Measurements from ENCODE around the gene WNT16. TPM values are rescaled to one million over a fixed set of nuclear protein-coding genes. Genes with fewer than 3 reads are reported as not detected.
"Not testable (repeated sequence)": the region's sequence is repeated elsewhere in the genome, so short reads cannot be mapped to it uniquely, and the experiment has no call there.

WNT16 gene
- total RNA-seq, 1 experiment from 2014 or later: 0.06 TPM

DNA sequence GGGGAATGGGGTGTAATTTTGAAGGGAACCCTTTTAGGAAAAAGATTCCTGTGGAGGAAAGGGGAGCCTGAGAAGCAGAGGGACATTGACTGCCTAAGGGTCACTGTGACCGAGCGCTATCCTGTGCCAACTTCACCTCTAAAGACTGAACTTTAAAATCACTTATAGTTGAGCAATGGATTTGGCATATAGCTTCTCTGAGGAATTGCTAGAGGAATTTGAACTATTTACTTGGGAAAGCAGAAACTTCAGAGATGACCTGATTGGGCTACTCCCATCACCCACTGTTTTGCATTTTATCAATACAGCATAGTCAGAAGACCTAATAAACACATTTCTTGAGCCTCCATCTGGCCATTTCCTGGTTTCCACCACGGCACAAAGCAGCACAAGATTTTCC is 23.7 kb upstream of the WNT16 start:
- no peak for DNase-seq (ENCODE audit: low read depth)

DNA sequence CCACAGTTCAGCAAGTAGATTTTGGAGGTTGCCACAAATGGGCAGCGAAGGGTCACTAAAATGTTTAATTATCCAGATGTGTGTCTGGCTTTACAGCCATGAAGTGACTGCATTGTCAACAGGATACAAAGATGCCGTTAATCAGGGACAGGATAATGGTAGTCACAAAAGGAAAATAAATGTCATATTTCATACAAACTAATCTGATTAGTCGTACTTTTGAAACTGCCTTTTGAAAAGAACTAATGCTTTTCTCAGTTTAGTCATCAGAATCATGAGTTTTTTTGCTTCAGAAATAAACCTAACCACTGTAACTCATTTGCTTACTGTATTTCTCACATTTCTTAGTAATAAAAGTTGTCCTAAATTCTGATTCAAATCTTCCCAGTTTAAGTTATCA is 22.2 kb upstream of the WNT16 start:
- DNase-seq (ENCODE audit: low read depth): no peak

DNA sequence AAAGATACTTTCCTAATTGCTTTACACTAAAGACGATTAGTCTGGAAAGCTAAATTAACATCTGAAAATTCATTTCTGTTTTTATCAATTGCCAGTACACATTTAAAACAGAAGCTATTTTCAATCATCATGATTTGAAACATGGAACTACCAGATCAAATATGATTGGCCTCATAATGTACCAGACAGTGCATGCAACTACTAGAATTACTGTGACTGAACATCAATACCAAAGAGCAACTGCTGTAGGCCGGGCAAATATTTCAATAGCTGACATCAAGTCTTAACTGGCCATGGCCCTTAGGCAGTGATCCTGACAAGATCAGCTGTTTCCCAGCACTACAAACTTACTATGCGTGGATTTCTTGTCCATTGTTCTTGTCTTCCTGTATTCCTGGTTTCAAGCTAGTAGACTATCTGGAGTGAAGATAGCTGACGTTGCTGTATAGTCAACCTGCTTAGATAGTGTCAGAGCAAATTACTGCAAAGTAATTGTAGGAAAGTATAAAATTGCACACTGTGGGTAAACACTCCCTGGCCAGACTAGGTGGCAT is 21.7 kb upstream of the WNT16 start:
- no peak for DNase-seq (ENCODE audit: low read depth)

DNA sequence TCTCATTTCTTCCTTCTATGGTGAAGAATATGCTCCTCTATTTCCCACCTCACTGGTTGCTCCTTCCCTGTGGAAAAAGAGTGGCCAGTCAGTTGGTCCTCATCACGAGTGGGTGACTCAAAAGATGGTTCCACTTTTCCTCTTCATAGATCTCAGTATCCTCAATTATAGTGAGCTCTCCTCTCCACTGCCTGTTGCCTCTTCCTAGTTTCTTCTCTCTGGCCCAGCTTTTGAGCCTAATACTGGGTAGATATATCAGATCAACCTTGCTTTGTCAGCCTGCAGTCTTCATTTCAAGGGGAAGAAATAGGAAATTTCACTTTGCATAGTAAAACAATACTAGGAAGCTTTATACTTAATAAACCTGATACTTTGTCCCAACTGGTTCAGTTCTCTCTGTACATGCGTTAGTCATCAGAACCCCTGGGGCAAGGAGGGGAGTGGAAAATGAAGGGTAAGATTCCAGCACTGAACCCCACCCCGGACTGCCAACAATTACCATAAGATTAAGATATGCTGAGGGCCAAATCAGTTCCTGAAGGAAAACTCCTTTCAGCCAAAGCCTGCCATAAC is 15.5 kb upstream of the WNT16 start:
- peak; percentile 72 for DNase-seq (ENCODE audit: low read depth)

DNA sequence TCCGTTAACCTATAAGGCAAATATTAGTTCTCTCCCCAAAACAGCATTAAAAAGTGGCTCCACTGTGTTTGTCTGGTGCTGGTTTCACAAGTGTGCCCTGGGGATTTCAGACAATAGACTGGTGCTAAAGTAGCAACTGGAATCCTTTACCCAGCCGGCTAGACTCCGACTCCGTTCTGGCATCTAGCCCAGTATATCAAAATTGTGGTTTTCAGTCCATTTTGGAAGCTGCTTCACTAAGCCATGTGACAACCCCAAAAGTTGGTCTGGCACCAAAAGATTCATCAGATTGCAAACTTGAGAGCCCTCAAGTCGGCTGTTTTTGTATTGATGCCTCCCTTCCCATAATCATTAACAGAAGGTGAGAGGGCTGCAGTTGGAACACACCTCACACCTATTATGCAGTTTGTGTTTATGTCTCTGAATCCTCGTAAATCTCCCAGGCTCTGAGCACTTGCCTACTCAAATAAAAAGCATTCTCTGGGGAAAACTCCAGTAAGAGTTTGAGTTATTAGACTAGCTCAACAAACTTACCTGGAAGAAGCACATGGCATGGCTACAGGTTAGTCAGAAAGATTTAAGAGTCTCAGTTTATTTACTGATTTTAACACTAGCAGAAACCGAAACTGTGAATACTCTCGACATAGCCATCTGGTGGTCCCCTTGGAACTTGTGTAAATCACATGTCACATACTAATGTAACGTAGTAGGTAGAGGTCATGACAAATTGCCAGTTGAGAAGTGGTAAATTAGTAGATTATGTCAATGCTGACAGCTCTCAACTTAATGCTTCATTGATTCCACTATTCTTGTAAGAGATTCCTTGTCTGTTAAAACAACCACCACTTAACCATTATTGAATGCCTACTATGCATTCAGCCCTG is 14.8 kb upstream of the WNT16 start:
- peak; percentile 93 for DNase-seq (ENCODE audit: low read depth)

DNA sequence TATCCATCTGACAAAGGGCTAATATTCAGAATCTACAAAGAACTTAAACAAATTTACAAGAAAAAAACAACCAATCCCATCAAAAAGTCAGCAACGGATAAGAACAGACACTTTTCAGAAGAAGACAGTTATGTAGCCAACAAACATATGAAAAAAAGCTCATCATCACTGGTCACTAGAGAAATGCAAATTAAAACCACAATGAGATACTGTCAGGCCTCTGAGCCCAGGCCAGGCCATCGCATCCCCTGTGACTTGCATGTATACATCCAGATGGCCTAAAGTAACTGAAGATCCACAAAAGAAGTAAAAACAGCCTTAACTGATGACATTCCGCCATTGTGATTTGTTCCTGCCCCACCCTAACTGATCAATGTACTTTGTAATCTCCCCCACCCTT is 13.6 kb upstream of the WNT16 start:
- DNase-seq (ENCODE audit: low read depth): not testable (repeated sequence)

DNA sequence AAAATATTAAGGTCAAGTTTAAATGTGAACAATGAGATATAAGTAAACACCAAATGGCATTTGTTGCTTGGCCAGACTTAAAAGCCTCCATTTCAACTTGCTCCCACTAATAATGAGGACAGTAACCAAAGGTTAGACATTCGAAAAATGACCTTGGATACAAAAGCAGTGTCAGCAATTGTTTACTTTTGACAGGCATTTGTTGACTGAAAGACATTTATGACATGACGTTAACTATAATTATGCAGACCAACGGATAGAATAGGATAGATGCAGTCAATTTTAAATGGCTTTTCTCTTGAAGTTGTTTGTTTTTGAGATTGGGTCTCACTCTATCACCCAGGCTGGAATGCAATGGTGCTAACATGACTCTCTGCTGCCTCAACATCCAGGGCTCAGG is 6.3 kb upstream of the WNT16 start:
- DNase-seq (ENCODE audit: low read depth): no peak

DNA sequence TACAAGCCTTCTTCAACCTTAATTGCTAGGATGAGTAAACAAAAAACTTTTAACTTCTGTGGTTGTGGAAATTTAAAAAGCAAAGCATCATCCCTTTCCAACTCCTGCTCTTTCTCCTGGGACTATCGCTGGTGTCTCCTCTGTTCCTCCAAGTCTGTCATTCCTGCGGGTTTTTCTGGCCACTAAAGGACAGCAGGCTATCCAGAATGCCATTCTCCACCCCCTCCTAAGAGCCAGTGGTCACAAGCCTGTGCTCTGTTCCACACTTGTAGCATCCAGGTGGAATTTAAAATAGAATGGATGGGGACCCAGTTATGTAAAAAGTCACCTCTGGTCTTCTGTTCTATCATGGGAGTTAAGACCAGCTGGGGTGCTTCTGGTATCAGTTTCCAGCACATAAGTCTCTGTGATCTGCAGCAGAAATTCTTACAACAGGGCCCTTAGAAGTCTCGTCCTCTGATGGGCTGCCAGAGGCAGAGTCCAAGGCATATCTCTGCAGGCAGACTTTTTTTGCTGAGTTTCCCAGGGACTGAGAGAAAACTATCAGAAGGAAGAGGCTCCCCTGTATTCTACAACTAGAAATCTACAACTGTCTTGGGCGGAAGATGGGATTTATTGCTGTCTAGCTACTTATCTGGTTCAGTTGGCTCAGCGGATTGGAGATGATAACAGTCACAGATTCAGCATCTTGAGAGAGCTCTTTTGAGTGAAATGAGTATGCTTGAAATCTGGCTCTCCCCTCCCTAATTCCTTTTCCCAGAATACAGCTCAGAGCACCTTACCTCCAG is 5.1 kb upstream of the WNT16 start:
- peak; percentile 36 for DNase-seq (ENCODE audit: low read depth)

DNA sequence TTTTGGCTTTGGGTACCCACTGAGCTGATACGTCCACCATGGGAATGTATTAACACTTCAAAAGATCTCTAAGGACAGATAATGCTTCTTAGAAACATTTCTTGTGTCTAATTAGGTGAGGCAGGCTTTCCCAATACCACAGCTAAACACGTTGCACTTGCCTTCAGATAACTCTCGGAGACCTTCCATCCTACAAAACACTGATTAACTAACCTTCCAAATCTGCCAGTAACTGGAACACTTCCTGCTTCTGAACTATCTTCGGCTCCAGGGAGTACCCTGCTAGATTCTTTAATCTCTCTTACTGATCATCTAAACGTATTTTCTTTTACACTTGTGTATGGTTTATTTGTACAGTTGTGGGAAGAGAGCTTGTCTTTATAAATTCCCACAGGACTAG is 1.1 kb upstream of the WNT16 start:
- DNase-seq (ENCODE audit: low read depth): no peak

DNA sequence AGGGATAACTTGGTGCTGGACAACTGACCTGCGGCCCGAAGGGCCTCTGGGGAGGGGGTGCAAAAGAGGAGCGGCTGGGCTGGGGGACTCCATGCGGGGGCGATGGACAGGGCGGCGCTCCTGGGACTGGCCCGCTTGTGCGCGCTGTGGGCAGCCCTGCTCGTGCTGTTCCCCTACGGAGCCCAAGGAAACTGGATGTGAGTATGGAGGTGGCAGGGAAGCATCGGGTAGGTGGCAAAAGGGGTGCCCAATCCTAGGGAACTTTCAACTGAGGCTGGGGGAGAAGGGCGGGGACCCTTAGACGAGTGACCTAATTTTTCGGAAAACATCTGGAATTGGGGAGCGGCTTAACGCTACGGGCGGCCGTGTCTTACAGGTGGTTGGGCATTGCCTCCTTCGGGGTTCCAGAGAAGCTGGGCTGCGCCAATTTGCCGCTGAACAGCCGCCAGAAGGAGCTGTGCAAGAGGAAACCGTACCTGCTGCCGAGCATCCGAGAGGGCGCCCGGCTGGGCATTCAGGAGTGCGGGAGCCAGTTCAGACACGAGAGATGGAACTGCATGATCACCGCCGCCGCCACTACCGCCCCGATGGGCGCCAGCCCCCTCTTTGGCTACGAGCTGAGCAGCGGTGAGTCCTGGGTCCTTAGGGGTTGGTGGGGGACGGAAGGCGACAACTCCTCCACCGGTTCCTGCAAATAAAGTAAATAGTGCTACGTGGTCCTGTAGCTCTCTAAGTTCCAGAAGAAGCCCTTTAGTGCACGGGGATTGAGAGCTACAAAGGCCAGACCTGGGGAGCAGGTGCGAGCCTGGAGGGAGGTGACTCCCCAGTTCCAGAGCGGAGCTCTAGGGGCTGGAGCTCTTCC is 622 bp downstream of the WNT16 start:
- DNase-seq (ENCODE audit: low read depth): no peak

DNA sequence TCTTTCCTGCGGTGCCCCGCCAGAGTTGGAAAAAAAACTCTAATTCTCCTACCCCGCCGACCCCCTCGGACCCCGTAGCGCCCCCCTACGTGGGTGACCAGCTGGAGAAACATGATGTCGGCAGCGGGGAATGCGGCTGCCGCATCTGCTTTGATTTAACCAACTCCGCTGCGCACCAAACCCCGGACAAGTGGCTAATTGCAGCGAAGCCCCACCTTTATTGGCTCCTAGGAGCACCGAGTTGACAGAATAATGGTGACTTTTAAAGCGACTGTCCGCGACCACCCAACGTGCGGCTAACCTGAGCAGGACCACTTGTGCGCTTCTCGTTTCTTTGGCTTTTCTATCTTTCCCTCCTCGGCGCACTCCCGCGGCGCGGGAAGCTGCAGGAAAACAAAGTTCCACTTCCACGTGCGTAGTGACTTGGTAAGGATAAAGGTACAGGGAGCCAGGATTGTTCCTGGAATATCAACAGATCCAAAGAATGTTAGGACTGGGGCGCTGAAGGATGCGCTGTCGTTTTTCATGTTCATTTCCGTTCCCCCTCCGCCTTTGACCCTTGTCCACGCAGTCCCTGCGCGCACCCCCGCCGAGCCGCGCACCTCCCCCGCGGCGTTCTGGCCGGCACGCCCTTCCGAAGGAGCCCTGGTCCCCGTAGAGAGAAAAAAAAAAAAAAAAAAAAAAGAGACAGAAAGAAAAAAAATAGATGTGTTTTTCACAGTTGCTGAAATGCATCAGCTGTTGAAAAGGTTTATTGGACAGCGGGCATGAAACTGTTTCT is 1.4 kb downstream of the WNT16 start:
- no peak for DNase-seq (ENCODE audit: low read depth)

DNA sequence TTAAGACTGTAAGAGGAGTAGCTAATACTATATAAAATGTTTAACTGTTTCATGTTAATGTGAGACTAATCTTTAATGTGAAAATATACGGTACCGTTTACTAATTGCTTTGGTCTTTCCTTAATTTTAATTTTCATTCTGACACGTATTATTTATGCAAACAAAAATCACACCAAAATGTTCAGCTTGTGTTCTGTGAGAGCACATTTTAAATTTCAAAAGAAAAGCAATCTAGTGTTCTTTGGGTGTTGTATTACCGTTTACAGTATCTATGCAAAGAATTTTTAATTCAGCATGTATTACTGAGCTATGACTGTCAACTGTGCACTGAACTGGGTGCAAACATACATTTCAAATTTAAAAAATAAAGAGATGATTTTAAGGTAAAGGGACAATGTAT is 2.2 kb downstream of the WNT16 start:
- DNase-seq (ENCODE audit: low read depth): no peak

DNA sequence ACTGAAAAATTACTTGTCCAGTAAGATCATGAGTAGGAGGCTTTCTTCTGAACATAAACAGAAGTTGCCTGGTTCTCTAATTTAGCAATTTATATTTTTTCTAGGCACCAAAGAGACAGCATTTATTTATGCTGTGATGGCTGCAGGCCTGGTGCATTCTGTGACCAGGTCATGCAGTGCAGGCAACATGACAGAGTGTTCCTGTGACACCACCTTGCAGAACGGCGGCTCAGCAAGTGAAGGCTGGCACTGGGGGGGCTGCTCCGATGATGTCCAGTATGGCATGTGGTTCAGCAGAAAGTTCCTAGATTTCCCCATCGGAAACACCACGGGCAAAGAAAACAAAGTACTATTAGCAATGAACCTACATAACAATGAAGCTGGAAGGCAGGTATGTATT is 2.8 kb downstream of the WNT16 start:
- no peak for DNase-seq (ENCODE audit: low read depth)

DNA sequence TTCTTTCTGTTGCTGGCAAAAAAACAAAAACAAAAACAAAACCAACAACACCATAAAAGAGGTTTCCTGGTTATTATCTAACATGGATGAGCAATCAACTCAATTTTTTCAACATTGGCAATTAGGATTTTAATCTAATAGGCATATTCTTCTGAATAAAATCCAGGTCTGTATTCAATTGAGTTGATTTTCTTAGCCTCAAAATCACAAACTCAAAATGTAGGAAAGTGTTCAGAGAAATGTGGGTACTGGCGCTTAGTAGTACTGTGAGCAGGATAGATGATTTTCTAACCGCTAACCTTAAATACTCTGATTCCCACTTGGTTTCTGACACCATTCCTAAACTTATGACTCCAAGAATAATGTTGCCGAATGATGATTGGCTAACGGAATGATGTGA is 5.6 kb downstream of the WNT16 start:
- DNase-seq (ENCODE audit: low read depth): no peak

DNA sequence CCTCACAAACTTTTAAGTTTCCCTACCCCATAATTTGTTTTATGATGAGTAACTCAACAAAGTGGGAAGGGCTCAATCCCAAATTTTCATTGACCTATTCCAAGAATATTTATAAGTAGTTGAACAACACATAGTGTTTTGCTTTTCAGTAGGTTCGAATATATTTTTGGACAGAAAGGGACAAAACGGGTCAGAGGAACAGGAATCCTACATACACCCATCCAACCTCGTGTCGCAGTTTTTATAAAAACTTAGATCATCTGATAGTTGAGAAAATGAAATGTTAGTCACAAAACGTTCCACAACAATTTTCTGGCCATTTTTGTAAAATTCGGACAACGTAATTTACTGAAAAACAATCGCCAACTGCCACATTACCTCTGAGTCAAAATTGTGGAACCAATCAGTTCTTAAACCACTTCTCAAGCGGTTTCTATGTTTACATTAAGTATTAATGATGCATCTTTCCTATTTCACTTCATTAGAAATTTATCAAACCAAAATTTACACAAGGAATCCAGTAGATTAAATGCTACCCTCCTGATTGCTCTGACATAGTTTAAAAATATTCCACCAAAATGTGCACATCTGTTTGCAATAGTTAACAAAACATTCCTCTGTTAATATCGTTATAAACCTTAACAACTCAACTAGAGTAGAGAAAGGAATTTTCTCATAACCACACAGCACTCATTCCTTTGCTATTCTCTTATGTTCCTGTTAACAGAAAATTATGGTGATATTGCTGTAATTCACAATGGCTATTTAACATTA is 6.3 kb downstream of the WNT16 start:
- no peak for DNase-seq (ENCODE audit: low read depth)

DNA sequence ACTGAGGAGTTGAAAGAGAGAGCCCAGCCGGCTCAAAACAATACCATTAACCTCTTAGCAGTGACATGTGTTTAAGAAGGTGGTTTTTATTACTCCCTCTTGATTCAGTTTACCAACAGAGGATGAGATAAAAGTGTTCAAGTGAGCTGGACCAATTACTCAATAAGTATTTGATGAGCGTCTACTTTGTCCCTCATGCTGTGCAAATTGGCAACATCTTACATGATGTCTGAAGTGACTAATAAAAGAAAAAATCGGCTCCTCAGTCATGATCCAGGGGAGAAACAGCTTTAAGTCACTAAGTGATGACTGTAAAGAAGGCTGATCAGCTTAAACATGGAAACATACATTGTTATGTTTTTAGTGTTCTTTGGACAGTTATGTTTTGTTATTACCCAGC is 7.8 kb downstream of the WNT16 start:
- no peak for DNase-seq (ENCODE audit: low read depth)

DNA sequence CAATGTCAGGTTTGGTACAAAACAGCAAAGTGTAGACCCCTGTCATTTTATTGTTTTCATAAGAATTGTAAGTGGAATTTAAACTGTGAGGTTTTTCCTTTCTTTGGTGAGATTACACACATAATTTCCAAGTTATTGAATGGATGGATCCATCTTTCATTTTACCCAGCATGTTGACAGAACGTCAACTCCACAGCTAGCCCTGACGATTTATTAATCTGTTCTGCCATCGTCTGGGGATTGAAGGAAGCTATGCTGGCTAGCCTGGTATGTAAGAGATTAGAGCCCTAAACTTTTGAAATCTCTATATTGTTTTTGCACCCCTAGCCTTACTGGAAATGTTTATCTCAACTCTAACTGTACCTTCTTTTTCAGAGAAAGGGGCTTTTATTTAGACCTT is 8.6 kb downstream of the WNT16 start:
- DNase-seq (ENCODE audit: low read depth): peak; percentile 56

DNA sequence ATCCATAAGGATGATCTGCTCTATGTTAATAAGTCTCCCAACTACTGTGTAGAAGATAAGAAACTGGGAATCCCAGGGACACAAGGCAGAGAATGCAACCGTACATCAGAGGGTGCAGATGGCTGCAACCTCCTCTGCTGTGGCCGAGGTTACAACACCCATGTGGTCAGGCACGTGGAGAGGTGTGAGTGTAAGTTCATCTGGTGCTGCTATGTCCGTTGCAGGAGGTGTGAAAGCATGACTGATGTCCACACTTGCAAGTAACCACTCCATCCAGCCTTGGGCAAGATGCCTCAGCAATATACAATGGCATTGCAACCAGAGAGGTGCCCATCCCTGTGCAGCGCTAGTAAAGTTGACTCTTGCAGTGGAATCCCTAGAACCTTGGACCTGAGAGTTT is 10.3 kb downstream of the WNT16 start:
- DNase-seq (ENCODE audit: low read depth): no peak

DNA sequence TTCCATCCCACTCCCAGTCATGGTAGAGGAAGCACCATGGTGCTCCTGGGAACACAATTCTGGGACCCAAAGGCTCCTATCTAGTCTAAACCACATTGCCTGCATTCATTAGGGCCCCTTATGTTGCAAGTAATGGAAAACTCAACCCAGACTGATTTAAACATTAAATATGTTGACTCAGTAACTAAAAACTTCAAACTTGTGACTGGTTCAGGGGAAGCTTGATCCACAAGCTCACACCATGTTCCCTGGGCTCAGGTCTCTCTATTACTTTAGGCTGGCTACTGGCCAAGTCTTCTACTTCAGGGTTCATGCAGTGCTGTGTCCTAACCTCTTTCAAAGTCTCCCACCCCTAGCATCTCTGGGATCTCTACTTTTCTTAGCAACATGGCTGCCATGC is 13.1 kb downstream of the WNT16 start:
- DNase-seq (ENCODE audit: low read depth): no peak

DNA sequence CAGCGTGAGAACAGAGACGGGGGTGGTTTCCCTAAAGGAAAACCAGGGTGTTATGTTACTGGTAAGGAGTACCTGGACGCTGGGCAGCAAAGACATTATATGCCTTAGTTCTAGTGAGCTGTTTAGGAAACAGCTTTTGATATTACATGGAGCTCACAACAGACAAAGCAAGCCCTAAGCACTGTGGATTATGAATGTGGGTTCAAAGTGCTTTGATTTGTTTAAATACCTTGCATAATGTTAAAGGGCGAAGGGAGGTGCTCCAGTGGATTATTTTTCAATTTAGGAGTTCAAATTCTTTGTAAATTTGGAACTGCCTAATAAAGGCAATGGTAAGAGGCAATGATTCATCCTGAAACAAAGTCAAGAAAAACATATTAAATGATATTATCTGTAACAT is 13.8 kb downstream of the WNT16 start:
- DNase-seq (ENCODE audit: low read depth): no peak
